A673 (cell line): ENCODE measurements around the gene TXN.

Experiments used
- EZH2 ChIP-seq: fragments of 200-600 bp; sonication (generic); IDR thresholded peaks from 2 replicates; pipeline ENCODE4 v1.6.1; 2017; ENCODE audit warnings: borderline replicate concordance, low read depth, mild to moderate bottlenecking, mixed read lengths, antibody characterized with exemption, low read length; ENCODE audit not compliant: poor library complexity, severe bottlenecking
- TF ChIP-seq, protein P1 (sequence below): fragments of 300-800, 200-600 bp; sonication (generic); conservative IDR thresholded peaks from 2 replicates; pipeline ENCODE4 v1.5.1; 2017; ENCODE audit warnings: low read depth, mild to moderate bottlenecking, antibody characterized with exemption, low read length, moderate library complexity, mixed read lengths

DNA sequence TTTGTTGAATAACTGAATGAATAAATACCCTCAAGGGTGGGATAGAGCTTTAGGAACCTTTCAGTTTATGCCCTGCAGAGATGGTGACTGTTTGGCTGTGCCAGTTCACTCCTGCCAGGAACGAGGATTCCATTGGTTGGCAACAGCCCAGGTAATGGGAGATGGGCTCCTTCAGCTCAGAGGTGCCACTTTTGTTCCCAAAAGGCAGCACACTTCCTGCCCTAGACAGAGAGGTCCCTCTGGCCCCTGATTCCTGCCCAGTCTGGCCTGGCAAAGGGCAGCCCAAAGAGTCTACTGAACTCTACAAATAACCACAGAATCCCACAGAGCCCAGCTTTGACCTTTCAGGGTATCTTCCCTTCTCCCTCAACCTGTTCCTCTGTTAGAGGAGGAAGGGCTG, 49.9 kb downstream of the TXN start:
- TF ChIP-seq, protein P1, sequence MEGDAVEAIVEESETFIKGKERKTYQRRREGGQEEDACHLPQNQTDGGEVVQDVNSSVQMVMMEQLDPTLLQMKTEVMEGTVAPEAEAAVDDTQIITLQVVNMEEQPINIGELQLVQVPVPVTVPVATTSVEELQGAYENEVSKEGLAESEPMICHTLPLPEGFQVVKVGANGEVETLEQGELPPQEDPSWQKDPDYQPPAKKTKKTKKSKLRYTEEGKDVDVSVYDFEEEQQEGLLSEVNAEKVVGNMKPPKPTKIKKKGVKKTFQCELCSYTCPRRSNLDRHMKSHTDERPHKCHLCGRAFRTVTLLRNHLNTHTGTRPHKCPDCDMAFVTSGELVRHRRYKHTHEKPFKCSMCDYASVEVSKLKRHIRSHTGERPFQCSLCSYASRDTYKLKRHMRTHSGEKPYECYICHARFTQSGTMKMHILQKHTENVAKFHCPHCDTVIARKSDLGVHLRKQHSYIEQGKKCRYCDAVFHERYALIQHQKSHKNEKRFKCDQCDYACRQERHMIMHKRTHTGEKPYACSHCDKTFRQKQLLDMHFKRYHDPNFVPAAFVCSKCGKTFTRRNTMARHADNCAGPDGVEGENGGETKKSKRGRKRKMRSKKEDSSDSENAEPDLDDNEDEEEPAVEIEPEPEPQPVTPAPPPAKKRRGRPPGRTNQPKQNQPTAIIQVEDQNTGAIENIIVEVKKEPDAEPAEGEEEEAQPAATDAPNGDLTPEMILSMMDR: no peak
- no peak for TF ChIP-seq EZH2
